OCI-LY7 (cell line): ENCODE results near the gene INTS13. TPM values are rescaled to one million over a fixed set of nuclear protein-coding genes. Genes with fewer than 3 reads are reported as not detected.
A peak's percentile ranks its signal among the peaks of the same experiment; 100 is the strongest.

Experiments
- Bru-seq: library from RNA; stranded (reverse); fragments of 400-500 nt; gene quantifications from one replicate; lab custom pipeline; 2021; lab: Mats Ljungman, UMichigan
- BruChase-seq, 2 experiments: library from RNA; stranded (reverse); fragments of 400-500 nt; gene quantifications; one replicate each; lab custom pipeline; 2021; lab: Mats Ljungman, UMichigan
- BruUV-seq: library from RNA; stranded (reverse); fragments of 400-500 nt; replicated peaks from 2 replicates; lab custom pipeline; 2021; lab: Mats Ljungman, UMichigan
- CTCF ChIA-PET: fragments of 300-600 bp; sonication (Branson Sonifier 250); formaldehyde crosslinking; loops from one replicate; lab custom pipeline; 2022; ENCODE audit warnings: antibody characterized with exemption; ENCODE audit not compliant: unreplicated experiment; lab: Charles Lee
- POLR2A ChIA-PET: fragments of 300-600 bp; sonication (Branson Sonifier 250); formaldehyde crosslinking; loops from one replicate; lab custom pipeline; 2022; ENCODE audit warnings: antibody characterized with exemption; lab: Charles Lee
- DNase-seq: peaks from one replicate; pipeline ENCODE4 v3.0.0-alpha.2; 2015; ENCODE audit warnings: low spot score
- H2AFZ ChIP-seq: fragments of 200-600 bp; sonication (generic), shearing (Covaris generic); 2 replicates; pipeline ENCODE4 v1.6.1; 2014; ENCODE audit warnings: mild to moderate bottlenecking, antibody characterized with exemption, low read length, moderate library complexity
- H3K27ac ChIP-seq: fragments of 200-600 bp; sonication (generic); 2 replicates; pipeline ENCODE4 v1.5.1; 2014; ENCODE audit warnings: mixed run types, low read depth, mild to moderate bottlenecking, moderate library complexity, low read length, inconsistent platforms; ENCODE audit not compliant: poor library complexity, severe bottlenecking
- H3K36me3 ChIP-seq: fragments of 200-600 bp; sonication (generic); 2 replicates; pipeline ENCODE4 v1.6.1; 2014; ENCODE audit warnings: mild to moderate bottlenecking, antibody characterized with exemption, low read length, moderate library complexity, mixed read lengths; ENCODE audit not compliant: insufficient read depth
- H3K4me1 ChIP-seq: fragments of 200-600 bp; sonication (generic); 2 replicates; pipeline ENCODE4 v1.5.1; 2014; ENCODE audit warnings: mild to moderate bottlenecking, low read length; ENCODE audit not compliant: insufficient read depth, poor library complexity, severe bottlenecking
- H3K4me2 ChIP-seq: fragments of 200-600 bp; sonication (generic); 2 replicates; pipeline ENCODE4 v1.6.1; 2014; ENCODE audit warnings: mild to moderate bottlenecking, low read length
- H3K4me3 ChIP-seq: fragments of 200-600 bp; sonication (generic); 2 replicates; pipeline ENCODE4 v1.5.1; 2014; ENCODE audit warnings: mild to moderate bottlenecking, low read depth, low read length; ENCODE audit not compliant: poor library complexity, severe bottlenecking
- H3K79me2 ChIP-seq: fragments of 200-600 bp; sonication (generic); 2 replicates; pipeline ENCODE4 v1.6.1; 2016; ENCODE audit warnings: low read depth, mild to moderate bottlenecking, low read length, moderate library complexity, mixed read lengths; ENCODE audit not compliant: insufficient read depth
- H3K9me2 ChIP-seq: fragments of 200-600 bp; sonication (generic); 2 replicates; pipeline ENCODE4 v1.6.1; 2016; ENCODE audit warnings: mild to moderate bottlenecking, low read length, mixed read lengths; ENCODE audit not compliant: insufficient read depth
- H3K9me3 ChIP-seq: fragments of 200-600 bp; sonication (generic); 2 replicates; pipeline ENCODE4 v1.6.1; 2014; ENCODE audit warnings: mild to moderate bottlenecking, mixed run types, low read length, mixed read lengths
- H4K20me1 ChIP-seq: fragments of 200-600 bp; sonication (generic); 2 replicates; pipeline ENCODE4 v1.6.1; 2014; ENCODE audit warnings: mild to moderate bottlenecking, antibody characterized with exemption, low read length, moderate library complexity, mixed read lengths; ENCODE audit not compliant: insufficient read depth
- EZH2phosphoT487 ChIP-seq: fragments of 200-600 bp; sonication (generic); IDR thresholded peaks from 2 replicates; pipeline ENCODE4 v1.6.1; 2018; ENCODE audit warnings: low read depth, borderline replicate concordance, mild to moderate bottlenecking, mixed run types, antibody characterized with exemption, low read length, moderate library complexity, mixed read lengths
- intact Hi-C: fragments of 100-400 bp; cut with micrococcal nuclease; formaldehyde crosslinking; loops from one replicate; pipeline ENCODE4 v1.10.0; 2022; ENCODE audit not compliant: unreplicated experiment
- long read RNA-seq: library from polyadenylated mRNA; stranded (forward); transcript quantifications from one replicate; pipeline ENCODE4 v2.0.0, GENCODE V29; 2022
- total RNA-seq, 2 experiments: library from RNA; depleted of rRNA in 1 of 2; stranded (reverse); fragments of >200 nt in 1 of 2; shearing (Covaris generic) in 1 of 2; gene quantifications; 2 replicates each; pipeline ENCODE4 v1.2.3, GENCODE V29; 2014 to 2022
- TF ChIP-seq, protein P1 (sequence below): fragments of 200-600 bp; sonication (generic); conservative IDR thresholded peaks from 2 replicates; pipeline ENCODE4 v1.5.1; 2014; ENCODE audit warnings: mild to moderate bottlenecking, antibody characterized with exemption, low read length, moderate library complexity, mixed read lengths

Gene INTS13
- total RNA-seq (2014; rRNA removed; shearing (Covaris generic)) (33.4 and 34.2 TPM in 2 replicates), total RNA-seq (2022) (39.1 and 39.5 TPM in 2 replicates), Bru-seq, nascent RNA (percentile 86 among the genes with signal in this experiment), BruChase-seq, experiment 1, labeled RNA remaining after a 6-hour chase (percentile 82 among the genes with signal in this experiment), BruChase-seq, experiment 2, labeled RNA remaining after a 2-hour chase (percentile 86 among the genes with signal in this experiment)
- long read RNA-seq, transcript INTS13-201 (17 exons, 2,974 nt) = major isoform, 73 of 100 reads
- long read RNA-seq, partial matches to known transcripts = 2 of 100 reads
- long read RNA-seq, other reads (novel, unspliced or antisense) = 25 of 100 reads

- H3K4me1 ChIP-seq = peaks cover 48% of the 10 kb centered on the region
- DNase-seq = peak; percentile 98
- CTCF ChIA-PET = no interaction called here
- peak within 1 kb of the TSS; percentile 65 for H2AFZ ChIP-seq
- peaks cover 43% of the 10 kb centered on the region for H4K20me1 ChIP-seq
- peak within 1 kb of the TSS; percentile 79 for H3K27ac ChIP-seq
- H3K4me3 ChIP-seq = peak within 1 kb of the TSS; percentile 89
- H3K4me2 ChIP-seq = peak within 1 kb of the TSS; percentile 97
- peaks cover 26% of the 10 kb centered on the region for H3K36me3 ChIP-seq
- TF ChIP-seq EZH2phosphoT487 = no peak
- TF ChIP-seq, protein P1, sequence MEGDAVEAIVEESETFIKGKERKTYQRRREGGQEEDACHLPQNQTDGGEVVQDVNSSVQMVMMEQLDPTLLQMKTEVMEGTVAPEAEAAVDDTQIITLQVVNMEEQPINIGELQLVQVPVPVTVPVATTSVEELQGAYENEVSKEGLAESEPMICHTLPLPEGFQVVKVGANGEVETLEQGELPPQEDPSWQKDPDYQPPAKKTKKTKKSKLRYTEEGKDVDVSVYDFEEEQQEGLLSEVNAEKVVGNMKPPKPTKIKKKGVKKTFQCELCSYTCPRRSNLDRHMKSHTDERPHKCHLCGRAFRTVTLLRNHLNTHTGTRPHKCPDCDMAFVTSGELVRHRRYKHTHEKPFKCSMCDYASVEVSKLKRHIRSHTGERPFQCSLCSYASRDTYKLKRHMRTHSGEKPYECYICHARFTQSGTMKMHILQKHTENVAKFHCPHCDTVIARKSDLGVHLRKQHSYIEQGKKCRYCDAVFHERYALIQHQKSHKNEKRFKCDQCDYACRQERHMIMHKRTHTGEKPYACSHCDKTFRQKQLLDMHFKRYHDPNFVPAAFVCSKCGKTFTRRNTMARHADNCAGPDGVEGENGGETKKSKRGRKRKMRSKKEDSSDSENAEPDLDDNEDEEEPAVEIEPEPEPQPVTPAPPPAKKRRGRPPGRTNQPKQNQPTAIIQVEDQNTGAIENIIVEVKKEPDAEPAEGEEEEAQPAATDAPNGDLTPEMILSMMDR = no peak
- no peaks in the 10 kb centered on the region for H3K9me3 ChIP-seq
- H3K9me2 ChIP-seq = no peaks in the 10 kb centered on the region
- POLR2A ChIA-PET = interaction anchor here (0.9 kb wide), 1 partner anchor 74 kb away, joined by 4 read pairs; no protein-coding TSS in a partner anchor
- intact Hi-C loops = loop anchor here (1.0 to 5.0 kb wide), 4 partner anchors 76 to 306 kb away; partner anchors contain the start of genes ITPR2, STK38L and TM7SF3
- peaks cover 90% of the 10 kb centered on the region for H3K79me2 ChIP-seq
- no TSS peak for BruUV-seq
Measured at GRCh38 chr12:26937863-26938700, at the start of gene INTS13, which contains the start of gene FGFR1OP2. INTS13 (minus strand) TSS chr12:26937981; CDS start chr12:26936803, 1,178 bp downstream. FGFR1OP2 (plus strand) TSS chr12:26938470; CDS start chr12:26954159, 15,689 bp downstream.

DNA sequence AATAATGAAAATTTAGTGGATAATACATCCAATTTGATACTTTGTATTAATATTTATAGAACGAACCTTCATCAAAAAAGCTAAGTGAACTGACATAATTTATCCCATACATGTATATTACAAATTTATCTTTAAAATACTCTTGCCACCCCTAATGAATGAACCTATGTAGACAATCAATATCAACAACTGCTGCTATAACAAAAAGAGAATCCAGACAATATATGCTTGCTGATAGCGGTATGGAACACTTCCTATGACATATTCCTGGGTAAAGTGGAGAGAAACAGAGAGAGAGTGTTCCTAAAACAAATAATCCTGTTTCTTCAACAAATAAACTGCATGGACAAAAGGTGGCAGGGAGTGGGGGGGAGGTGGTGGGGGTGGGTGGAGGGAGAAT lies 45.1 kb upstream of the INTS13 start:
- BruUV-seq = no TSS peak
- CTCF ChIA-PET = no interaction called here

More for the DNA sequence above, 45.1 kb upstream of the INTS13 start:
- no peak overlapping the region for H3K27ac ChIP-seq
- no peak overlapping the region for H3K4me3 ChIP-seq
- H2AFZ ChIP-seq = no peak overlapping the region
- POLR2A ChIA-PET = no interaction called here
- no peaks in the 10 kb centered on the region for H4K20me1 ChIP-seq
- DNase-seq = no peak
- no peaks in the 10 kb centered on the region for H3K9me2 ChIP-seq
- TF ChIP-seq, protein P1 = no peak
- TF ChIP-seq EZH2phosphoT487 = no peak
- H3K4me1 ChIP-seq = no peaks in the 10 kb centered on the region
- peaks cover 67% of the 10 kb centered on the region for H3K36me3 ChIP-seq
- no peaks in the 10 kb centered on the region for H3K79me2 ChIP-seq
- H3K9me3 ChIP-seq = no peaks in the 10 kb centered on the region
- intact Hi-C loops = no loop called here
- H3K4me2 ChIP-seq = no peak overlapping the region
